ENCODE results near the gene SCAMP2.
"Not testable (repeated sequence)": the region's sequence is repeated elsewhere in the genome, so short reads cannot be mapped to it uniquely, and the experiment has no call there.

The SCAMP2 gene

GRCh38 chr15:74873036-74873755, at the start of gene SCAMP2:
TSS of gene SCAMP2 (minus strand) at chr15:74873365. CDS start at chr15:74873255, 110 bp downstream.
- peak; percentile 96 for DNase-seq (ENCODE audit: low read depth)

GRCh38 chr15:74920456-74920855, 47.3 kb upstream of the SCAMP2 start:
- DNase-seq (ENCODE audit: low read depth) = no peak

GRCh38 chr15:74917676-74918075, 44.5 kb upstream of the SCAMP2 start:
- no peak for DNase-seq (ENCODE audit: low read depth)

GRCh38 chr15:74913799-74914198, 40.6 kb upstream of the SCAMP2 start:
- not testable (repeated sequence) for DNase-seq (ENCODE audit: low read depth)

GRCh38 chr15:74913041-74913440, 39.9 kb upstream of the SCAMP2 start:
- DNase-seq (ENCODE audit: low read depth) = no peak

- no peak for DNase-seq (ENCODE audit: low read depth)
These were observed 35.5 kb upstream of the SCAMP2 start for GRCh38 chr15:74908635-74909034.

- DNase-seq (ENCODE audit: low read depth) = peak; percentile 33
These were observed 34.2 kb upstream of the SCAMP2 start for GRCh38 chr15:74907163-74907870.

- DNase-seq (ENCODE audit: low read depth) = peak; percentile 91
These were observed 33.4 kb upstream of the SCAMP2 start, which contains the start of gene FAM219B for GRCh38 chr15:74906450-74907162. TSS of gene FAM219B (minus strand) at chr15:74906851. CDS start at chr15:74906800, 51 bp downstream.

GRCh38 chr15:74906067-74906449, 32.9 kb upstream of the SCAMP2 start:
- peak; percentile 37 for DNase-seq (ENCODE audit: low read depth)

GRCh38 chr15:74904190-74904805, 31.1 kb upstream of the SCAMP2 start:
- DNase-seq (ENCODE audit: low read depth) = no peak

GRCh38 chr15:74903676-74904075, 30.5 kb upstream of the SCAMP2 start:
- DNase-seq (ENCODE audit: low read depth) = no peak

- DNase-seq (ENCODE audit: low read depth) = no peak
These were observed 29.3 kb upstream of the SCAMP2 start for GRCh38 chr15:74902295-74903075.

- DNase-seq (ENCODE audit: low read depth) = peak; percentile 61
These were observed 28.5 kb upstream of the SCAMP2 start for GRCh38 chr15:74901612-74902063.

- no peak for DNase-seq (ENCODE audit: low read depth)
These were observed 24.1 kb upstream of the SCAMP2 start for GRCh38 chr15:74897300-74897701.

- DNase-seq (ENCODE audit: low read depth) = no peak
These were observed 23.2 kb upstream of the SCAMP2 start for GRCh38 chr15:74896316-74896715.

- DNase-seq (ENCODE audit: low read depth) = no peak
These were observed 22.7 kb upstream of the SCAMP2 start for GRCh38 chr15:74895830-74896229.

GRCh38 chr15:74894383-74894782, 21.2 kb upstream of the SCAMP2 start:
- DNase-seq (ENCODE audit: low read depth) = not testable (repeated sequence)

GRCh38 chr15:74893627-74894026, 20.5 kb upstream of the SCAMP2 start:
- DNase-seq (ENCODE audit: low read depth) = no peak

GRCh38 chr15:74892931-74893330, 19.8 kb upstream of the SCAMP2 start:
- DNase-seq (ENCODE audit: low read depth) = no peak

- no peak for DNase-seq (ENCODE audit: low read depth)
These were observed 19.1 kb upstream of the SCAMP2 start for GRCh38 chr15:74892313-74892712.

GRCh38 chr15:74891469-74891868, 18.3 kb upstream of the SCAMP2 start:
- DNase-seq (ENCODE audit: low read depth) = no peak

GRCh38 chr15:74890665-74890960, 17.4 kb upstream of the SCAMP2 start:
- no peak for DNase-seq (ENCODE audit: low read depth)

All from ELR (cell line).